Measurements from ENCODE around the gene FLRT1.

Gene FLRT1

DNA sequence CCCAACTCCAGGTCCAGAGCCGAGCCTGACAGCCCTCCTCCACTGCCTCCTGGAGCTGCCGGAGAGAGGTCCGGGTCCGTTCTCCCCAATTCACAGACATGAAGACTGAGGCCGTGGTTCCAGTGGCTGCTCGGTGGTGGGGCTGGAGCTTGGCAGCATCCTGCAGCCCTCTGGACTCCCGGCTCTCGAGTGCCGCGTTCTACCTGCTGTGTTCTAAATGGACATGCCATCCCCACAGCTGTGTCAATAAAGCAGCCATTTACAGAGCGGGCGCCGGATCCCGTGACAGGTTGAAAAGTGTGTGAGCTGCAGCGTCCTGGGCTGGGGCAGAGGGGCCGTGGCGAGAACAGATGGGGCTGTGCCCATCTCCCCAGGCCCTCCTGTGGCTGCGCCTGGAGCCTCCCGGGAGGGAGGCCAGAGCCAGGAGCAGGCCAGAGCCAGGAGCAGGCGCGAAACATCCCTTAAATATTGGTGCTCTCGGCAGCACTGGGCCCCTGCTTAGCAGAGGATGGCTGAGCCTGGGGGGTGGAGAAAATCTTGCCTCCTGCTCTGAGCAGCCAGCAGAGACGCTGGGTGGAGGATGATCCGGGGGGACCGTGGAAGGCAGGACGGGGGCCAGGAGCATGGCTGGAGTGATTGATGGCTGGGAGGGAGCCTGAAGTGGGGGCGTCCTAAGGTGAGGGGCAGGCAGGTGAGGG is 46.2 kb downstream of the FLRT1 start:
- no CpG with 5 or more reads among the region's 27 CpGs for WGBS (ENCODE audit: extremely low coverage, insufficient coverage, low lambda C conversion rate)
- Histone ChIP-seq H3K4me1 (ENCODE audit: control insufficient read depth, low read depth, low read length) (no peaks in the 10 kb centered on the region), H3K27me3 (ENCODE audit: insufficient read depth, low read length, poor library complexity) (no peaks in the 10 kb centered on the region)

DNA sequence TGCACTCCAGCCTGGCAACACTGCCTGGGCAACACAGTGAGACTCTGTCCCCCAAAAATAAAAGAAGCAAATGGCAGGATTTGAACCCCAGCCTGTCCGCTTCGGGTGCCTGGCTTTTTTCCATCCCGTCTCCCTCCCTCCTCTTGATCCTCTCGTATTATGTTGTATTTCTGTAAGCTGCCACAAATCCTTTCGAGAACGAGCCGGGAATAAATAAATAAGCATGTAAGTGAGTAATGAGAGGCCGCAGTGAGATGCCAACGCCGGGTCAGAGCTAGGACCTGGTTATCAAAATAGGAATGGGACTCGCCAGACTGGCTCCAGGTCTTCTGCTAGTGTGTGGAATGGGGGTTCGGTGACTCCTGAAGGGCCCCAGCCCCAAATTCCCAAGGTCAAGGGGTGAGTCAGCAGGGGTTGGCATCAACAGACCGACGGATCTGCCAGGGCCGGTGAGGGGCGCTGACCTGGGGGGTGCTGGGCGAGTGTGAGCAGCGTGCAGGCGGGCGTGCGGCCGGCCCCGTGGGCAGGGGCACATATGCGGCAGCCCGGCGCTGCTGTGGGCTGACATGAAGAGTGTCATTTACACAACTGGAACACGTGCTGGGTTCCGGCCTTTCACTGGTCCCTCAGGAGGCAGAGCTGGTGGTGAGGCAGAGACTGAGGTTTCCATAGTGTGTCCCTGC is 47.8 kb downstream of the FLRT1 start:
- Histone ChIP-seq H3K18ac (ENCODE audit: low read length) (no peak overlapping the region), H2BK5ac (ENCODE audit: low read length) (no peak overlapping the region), H3K4me3 (ENCODE audit: low read length) (no peak overlapping the region), H2BK15ac (replicated peaks; ENCODE audit: low read depth) (no peak overlapping the region), H2BK120ac (ENCODE audit: low read depth, low read length) (no peak overlapping the region), H3K36me3 (ENCODE audit: control insufficient read depth, insufficient read depth, low read length) (no peaks in the 10 kb centered on the region), H3K27ac (ENCODE audit: low read depth, low read length) (no peak overlapping the region), H3K79me1 (ENCODE audit: low read length) (no peaks in the 10 kb centered on the region), H2AK5ac (ENCODE audit: low read length) (no peak overlapping the region), H3K23ac (ENCODE audit: low read length) (no peak overlapping the region), H3K79me2 (ENCODE audit: control insufficient read depth, insufficient read depth, low read length) (no peaks in the 10 kb centered on the region), H3K27me3 (ENCODE audit: insufficient read depth, low read length, poor library complexity) (no peaks in the 10 kb centered on the region), H4K8ac (ENCODE audit: low read depth, low read length) (no peak overlapping the region), H3K4me2 (ENCODE audit: low read length) (no peak overlapping the region), H3K4ac (ENCODE audit: low read depth, low read length) (no peak overlapping the region), H3K9ac (ENCODE audit: low read length) (no peak overlapping the region), H3K56ac (ENCODE audit: low read length) (no peak overlapping the region), H3K4me1 (ENCODE audit: control insufficient read depth, low read depth, low read length) (no peaks in the 10 kb centered on the region), H4K5ac (ENCODE audit: low read length) (no peak overlapping the region)
- DNase-seq: no peak
- no CpG with 5 or more reads among the region's 28 CpGs for WGBS (ENCODE audit: extremely low coverage, insufficient coverage, low lambda C conversion rate)

More for the DNA sequence above, 46.2 kb downstream of the FLRT1 start:
- no peak overlapping the region for H3K18ac ChIP-seq (ENCODE audit: low read length)
- no peak overlapping the region for H4K8ac ChIP-seq (ENCODE audit: low read depth, low read length)
- no peak overlapping the region for H3K27ac ChIP-seq (ENCODE audit: low read depth, low read length)
- no peak overlapping the region for H3K4me3 ChIP-seq (ENCODE audit: low read length)
- H4K5ac ChIP-seq (ENCODE audit: low read length): no peak overlapping the region
- H2AK5ac ChIP-seq (ENCODE audit: low read length): no peak overlapping the region
- no peak overlapping the region for H3K4ac ChIP-seq (ENCODE audit: low read depth, low read length)
- H3K36me3 ChIP-seq (ENCODE audit: control insufficient read depth, insufficient read depth, low read length): no peaks in the 10 kb centered on the region
- H2BK5ac ChIP-seq (ENCODE audit: low read length): no peak overlapping the region
- no peak overlapping the region for H3K9ac ChIP-seq (ENCODE audit: low read length)
- H3K56ac ChIP-seq (ENCODE audit: low read length): no peak overlapping the region
- H3K79me2 ChIP-seq (ENCODE audit: control insufficient read depth, insufficient read depth, low read length): no peaks in the 10 kb centered on the region
- DNase-seq: no peak
- H2BK120ac ChIP-seq (ENCODE audit: low read depth, low read length): no peak overlapping the region
- no peaks in the 10 kb centered on the region for H3K79me1 ChIP-seq (ENCODE audit: low read length)
- H2BK15ac ChIP-seq (replicated peaks; ENCODE audit: low read depth): no peak overlapping the region
- no peak overlapping the region for H3K23ac ChIP-seq (ENCODE audit: low read length)
- H3K4me2 ChIP-seq (ENCODE audit: low read length): no peak overlapping the region

DNA sequence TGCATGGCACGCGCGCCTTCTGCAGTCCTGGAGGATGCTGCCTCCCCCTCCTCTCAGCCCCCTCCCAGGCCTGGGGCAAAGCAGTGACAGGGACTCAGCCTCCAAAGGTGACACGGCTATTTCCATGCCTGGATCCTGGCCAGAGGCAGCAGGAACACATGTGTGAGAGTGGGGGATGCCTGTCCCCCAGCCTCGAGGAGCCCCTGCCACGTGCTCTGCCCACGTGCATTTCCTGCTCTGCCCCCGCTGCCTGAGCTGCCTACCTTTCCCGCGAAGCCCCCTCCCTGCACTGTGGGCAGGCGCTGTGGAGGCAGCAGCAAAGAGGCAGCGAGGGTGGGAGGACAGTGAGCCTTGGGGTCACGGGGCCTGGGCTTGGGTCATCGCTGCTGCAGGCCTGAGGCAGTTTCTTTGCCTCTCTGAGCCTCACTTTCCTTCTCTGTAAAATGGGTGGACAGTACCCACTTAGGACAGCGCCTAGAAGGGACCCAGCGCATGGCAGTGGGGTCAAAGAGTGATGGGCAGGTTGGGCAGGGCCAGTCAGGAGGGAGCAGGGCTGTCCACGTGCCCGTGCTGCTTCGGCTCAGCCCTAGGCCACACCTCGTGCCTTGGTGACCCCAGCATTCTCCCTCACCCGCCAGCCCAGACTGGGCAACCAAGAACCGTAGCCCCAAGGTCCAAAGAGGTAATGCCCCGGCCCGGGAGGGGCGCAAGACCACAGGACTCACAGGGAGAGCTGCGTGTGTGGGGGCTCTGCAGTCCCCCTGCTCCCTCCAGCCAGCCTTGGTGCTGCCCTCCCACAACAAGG is 48.6 kb downstream of the FLRT1 start:
- no peaks in the 10 kb centered on the region for H3K27me3 ChIP-seq (ENCODE audit: insufficient read depth, low read length, poor library complexity)
- H3K4me1 ChIP-seq (ENCODE audit: control insufficient read depth, low read depth, low read length): no peaks in the 10 kb centered on the region
- H3K27ac ChIP-seq (ENCODE audit: low read depth, low read length): no peak overlapping the region
- H2BK5ac ChIP-seq (ENCODE audit: low read length): no peak overlapping the region
- H2BK15ac ChIP-seq (replicated peaks; ENCODE audit: low read depth): no peak overlapping the region
- H2AK5ac ChIP-seq (ENCODE audit: low read length): no peak overlapping the region
- H3K4me2 ChIP-seq (ENCODE audit: low read length): no peak overlapping the region
- H2BK120ac ChIP-seq (ENCODE audit: low read depth, low read length): no peak overlapping the region
- H3K4me3 ChIP-seq (ENCODE audit: low read length): no peak overlapping the region
- H3K18ac ChIP-seq (ENCODE audit: low read length): no peak overlapping the region
- no peak overlapping the region for H3K23ac ChIP-seq (ENCODE audit: low read length)
- DNase-seq: no peak
- no peak overlapping the region for H3K9ac ChIP-seq (ENCODE audit: low read length)
- no peaks in the 10 kb centered on the region for H3K79me1 ChIP-seq (ENCODE audit: low read length)
- no peak overlapping the region for H3K56ac ChIP-seq (ENCODE audit: low read length)
- H3K79me2 ChIP-seq (ENCODE audit: control insufficient read depth, insufficient read depth, low read length): no peaks in the 10 kb centered on the region
- no CpG with 5 or more reads among the region's 26 CpGs for WGBS (ENCODE audit: extremely low coverage, insufficient coverage, low lambda C conversion rate)
- H4K5ac ChIP-seq (ENCODE audit: low read length): no peak overlapping the region
- no peak overlapping the region for H4K8ac ChIP-seq (ENCODE audit: low read depth, low read length)
- no peak overlapping the region for H3K4ac ChIP-seq (ENCODE audit: low read depth, low read length)
- no peaks in the 10 kb centered on the region for H3K36me3 ChIP-seq (ENCODE audit: control insufficient read depth, insufficient read depth, low read length)

DNA sequence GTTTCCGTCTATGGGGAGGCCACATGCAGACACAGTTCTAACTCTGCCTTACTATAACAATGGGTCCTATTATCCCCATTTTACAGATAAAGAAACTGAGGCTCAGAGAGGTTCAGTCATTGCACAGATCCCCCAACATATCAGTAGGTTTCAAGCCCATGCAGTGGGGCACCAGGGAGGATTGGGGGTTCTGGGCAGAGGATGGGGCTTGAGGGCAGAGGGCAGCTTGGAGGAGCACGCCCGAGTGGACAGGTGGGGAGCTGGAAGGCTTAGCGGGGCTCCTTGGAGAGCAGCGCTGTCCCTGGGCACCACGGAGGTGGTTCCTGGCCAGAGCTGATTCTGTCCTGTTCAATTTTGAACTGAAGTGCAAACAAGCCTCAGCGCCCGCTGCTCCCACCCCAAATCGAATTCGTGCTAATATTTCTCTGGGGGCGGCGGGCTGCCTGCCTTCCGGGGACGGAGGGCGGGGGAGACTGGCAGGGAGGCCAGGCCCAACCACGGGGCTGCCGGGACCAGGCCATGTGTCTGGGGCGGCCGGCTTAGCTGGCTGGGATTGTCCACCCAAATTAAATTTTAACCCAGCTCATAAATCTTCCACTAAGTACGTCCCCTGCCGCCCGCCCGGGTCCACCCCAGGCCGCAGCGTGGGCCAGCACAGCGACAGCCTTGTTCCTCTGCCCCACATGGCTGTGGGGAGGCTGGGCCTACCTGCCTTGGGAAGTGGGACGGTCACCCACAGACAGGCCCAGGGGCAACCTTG is 49.4 kb downstream of the FLRT1 start:
- Histone ChIP-seq H2BK5ac (ENCODE audit: low read length) (no peak overlapping the region), H3K4me2 (ENCODE audit: low read length) (no peak overlapping the region), H2BK15ac (replicated peaks; ENCODE audit: low read depth) (no peak overlapping the region), H3K36me3 (ENCODE audit: control insufficient read depth, insufficient read depth, low read length) (no peaks in the 10 kb centered on the region), H3K4ac (ENCODE audit: low read depth, low read length) (no peak overlapping the region), H2BK120ac (ENCODE audit: low read depth, low read length) (no peak overlapping the region), H3K4me1 (ENCODE audit: control insufficient read depth, low read depth, low read length) (no peaks in the 10 kb centered on the region), H3K18ac (ENCODE audit: low read length) (no peak overlapping the region), H4K5ac (ENCODE audit: low read length) (no peak overlapping the region), H3K79me1 (ENCODE audit: low read length) (no peaks in the 10 kb centered on the region), H4K8ac (ENCODE audit: low read depth, low read length) (no peak overlapping the region), H3K79me2 (ENCODE audit: control insufficient read depth, insufficient read depth, low read length) (no peaks in the 10 kb centered on the region), H2AK5ac (ENCODE audit: low read length) (no peak overlapping the region), H3K23ac (ENCODE audit: low read length) (no peak overlapping the region), H3K9ac (ENCODE audit: low read length) (no peak overlapping the region), H3K56ac (ENCODE audit: low read length) (no peak overlapping the region), H3K4me3 (ENCODE audit: low read length) (no peak overlapping the region), H3K27me3 (ENCODE audit: insufficient read depth, low read length, poor library complexity) (no peaks in the 10 kb centered on the region), H3K27ac (ENCODE audit: low read depth, low read length) (no peak overlapping the region)
- no CpG with 5 or more reads among the region's 27 CpGs for WGBS (ENCODE audit: extremely low coverage, insufficient coverage, low lambda C conversion rate)
- DNase-seq: no peak
